Fibroblast of the aortic adventitia (primary cell): Measurements from ENCODE around the gene ZBTB48. TPM values are rescaled to one million over a fixed set of nuclear protein-coding genes. Genes with fewer than 3 reads are reported as not detected.

Experiments used
- DNase-seq: peaks from one replicate; pipeline ENCODE4 v3.0.0-alpha.2; 2010; ENCODE audit warnings: low read depth
- H3K4me3 ChIP-seq: 2 replicates; pipeline ENCODE4 v1.5.1; 2011; ENCODE audit warnings: low read depth, mild to moderate bottlenecking, control low read depth, low read length, moderate library complexity
- CTCF ChIP-seq: IDR thresholded peaks from 2 replicates; pipeline ENCODE4 v1.5.1; 2011; ENCODE audit warnings: mild to moderate bottlenecking, low read length, control low read depth, inconsistent platforms; ENCODE audit not compliant: insufficient read depth
- total RNA-seq: library from RNA; depleted of rRNA; stranded (reverse); fragments of >200 nt; gene quantifications from 2 replicates; pipeline ENCODE4 v1.2.3, GENCODE V29; 2012; ENCODE audit warnings: low replicate concordance

Gene ZBTB48
- total RNA-seq, 1 donor = 7.7 TPM

- peak within 1 kb of the TSS; percentile 83 for H3K4me3 ChIP-seq
- peak; percentile 98 for DNase-seq
- no peak for TF ChIP-seq CTCF
Measured at GRCh38 chr1:6613361-6614018, 33.7 kb downstream of the ZBTB48 start, which contains the start of gene PHF13. TSS of gene PHF13 (plus strand) at chr1:6613731. CDS start at chr1:6614067, 336 bp downstream.

GRCh38 chr1:6614019-6614928, 34.5 kb downstream of the ZBTB48 start:
- peak overlapping the region; percentile 81 for H3K4me3 ChIP-seq
- no peak for TF ChIP-seq CTCF
- DNase-seq = no peak

- DNase-seq = no peak
- H3K4me3 ChIP-seq = peak overlapping the region; percentile 81
- TF ChIP-seq CTCF = no peak
Measured at GRCh38 chr1:6614929-6615785, 35.4 kb downstream of the ZBTB48 start.

GRCh38 chr1:6619045-6619444, 39.3 kb downstream of the ZBTB48 start:
- TF ChIP-seq CTCF = no peak
- no peak for DNase-seq
- no peak overlapping the region for H3K4me3 ChIP-seq

- no peak for TF ChIP-seq CTCF
- no peak overlapping the region for H3K4me3 ChIP-seq
- DNase-seq = no peak
Measured at GRCh38 chr1:6621429-6622391, 41.9 kb downstream of the ZBTB48 start.
